Measurements from ENCODE around the gene CYP51A1. TPM values are rescaled to one million over a fixed set of nuclear protein-coding genes. Genes with fewer than 3 reads are reported as not detected.
A peak's percentile ranks its signal among the peaks of the same experiment; 100 is the strongest.
"Not testable (repeated sequence)": the region's sequence is repeated elsewhere in the genome, so short reads cannot be mapped to it uniquely, and the experiment has no call there.

Gene CYP51A1
- polyA plus RNA-seq, 2 of the 4 experiments (the other 2 are of a cell fraction) = 12.6 to 57.3 TPM

GRCh38 chr7:92150450-92151017 is 16.3 kb upstream of the CYP51A1 start:
- DNase-seq (ENCODE audit: low read depth in 1 of 2, low spot score in 1 of 2) (no peak), FAIRE-seq (no peak), ATAC-seq (no peak)
- Histone ChIP-seq H3K9me3 (no peaks in the 10 kb centered on the region), H3K4me2 (no peak overlapping the region), H3K27ac (no peak overlapping the region), H3K4me3 (no peak overlapping the region), H3K4me1 (no peaks in the 10 kb centered on the region)
- POLR2A ChIA-PET = no interaction called here
- TF ChIP-seq MAFK (IDR thresholded peaks at IDR 0.05; ENCODE audit: partially characterized antibody) = peak; percentile 21
- TF ChIP-seq HMGXB4 (CRISPR knock-in tag; IDR thresholded peaks at IDR 0.05; ENCODE audit: borderline replicate concordance) = no peak
- 86% methylated on average over 1 of the region's 1 CpG for WGBS (ENCODE audit: missing lambda C conversion rate)
- CTCF ChIA-PET = interaction anchor here (1.7 kb wide), 1 partner anchor 17 kb away, joined by 3 read pairs; no protein-coding TSS in a partner anchor

GRCh38 chr7:92149736-92150239 is 15.5 kb upstream of the CYP51A1 start:
- ATAC-seq (no peak), FAIRE-seq (no peak), DNase-seq (ENCODE audit: low read depth in 1 of 2, low spot score in 1 of 2) (no peak)
- Histone ChIP-seq H3K4me2 (no peak overlapping the region), H3K9me3 (no peaks in the 10 kb centered on the region), H3K4me3 (no peak overlapping the region), H3K27ac (no peak overlapping the region), H3K4me1 (no peaks in the 10 kb centered on the region)
- 74% methylated on average over 5 of the region's 5 CpGs for WGBS (ENCODE audit: missing lambda C conversion rate)
- no peak for TF ChIP-seq CTCF (IDR thresholded peaks at IDR 0.05)
- no peak for TF ChIP-seq NFE2L2 (conservative IDR thresholded peaks at IDR 0.05; ENCODE audit: low read length)
- no peak for TF ChIP-seq FOSL2 (IDR thresholded peaks at IDR 0.05)
- TF ChIP-seq FOSL2 (CRISPR knock-in tag; IDR thresholded peaks at IDR 0.05) = no peak
- POLR2A ChIA-PET = no interaction called here
- CTCF ChIA-PET = no interaction called here

GRCh38 chr7:92143192-92143880 is 9.1 kb upstream of the CYP51A1 start:
- 90% methylated on average over 20 of the region's 50 CpGs for WGBS (ENCODE audit: missing lambda C conversion rate)

GRCh38 chr7:92142791-92143190 is 8.5 kb upstream of the CYP51A1 start:
- H3K9me3 ChIP-seq; POLR2A ChIA-PET; H3K4me2 ChIP-seq; H3K4me3 ChIP-seq; ATAC-seq; H3K27ac ChIP-seq; DNase-seq (ENCODE audit: low read depth in 1 of 2, low spot score in 1 of 2); FAIRE-seq; H3K4me1 ChIP-seq: not testable (repeated sequence)
- CTCF ChIA-PET = interaction anchor here (1.2 kb wide), 1 partner anchor 11 kb away, joined by 3 read pairs; no protein-coding TSS in a partner anchor
- WGBS (ENCODE audit: missing lambda C conversion rate) = 61% methylated on average over 9 of the region's 9 CpGs

More at GRCh38 chr7:92143192-92143880, 9.1 kb upstream of the CYP51A1 start:
- POLR2A ChIA-PET; H3K27ac ChIP-seq; DNase-seq (ENCODE audit: low read depth in 1 of 2, low spot score in 1 of 2); H3K4me3 ChIP-seq; H3K4me1 ChIP-seq; ATAC-seq; FAIRE-seq; H3K9me3 ChIP-seq; H3K4me2 ChIP-seq: not testable (repeated sequence)
- CTCF ChIA-PET = interaction anchor here (1.2 kb wide), 1 partner anchor 10 kb away, joined by 3 read pairs; no protein-coding TSS in a partner anchor

- DNase-seq (ENCODE audit: low read depth in 1 of 2, low spot score in 1 of 2) (no peak), ATAC-seq (no peak), FAIRE-seq (no peak)
- POLR2A ChIA-PET = no interaction called here
- Histone ChIP-seq H3K27ac (no peak overlapping the region), H3K9me3 (peaks cover 6% of the 10 kb centered on the region; the same call in 2 of the 3 replicates), H3K4me3 (no peak overlapping the region), H3K4me1 (no peaks in the 10 kb centered on the region), H3K4me2 (no peak overlapping the region)
- 66% methylated on average over 7 of the region's 7 CpGs for WGBS (ENCODE audit: missing lambda C conversion rate)
- TF ChIP-seq SMC3 (IDR thresholded peaks at IDR 0.05) = no peak
- CTCF ChIA-PET = no interaction called here
These were observed 6.9 kb upstream of the CYP51A1 start for GRCh38 chr7:92141161-92141560.
